ENCODE data around the gene STK32B.

Gene STK32B

GRCh38 chr4:5458676-5459075 is 407.4 kb downstream of the STK32B start:
- DNase-seq = no peak

GRCh38 chr4:5459236-5459635 is 408.0 kb downstream of the STK32B start:
- DNase-seq = no peak

- DNase-seq = no peak
Measured at GRCh38 chr4:5460106-5460801, 409.0 kb downstream of the STK32B start.

- no peak for DNase-seq
Measured at GRCh38 chr4:5461477-5461876, 410.2 kb downstream of the STK32B start.

- DNase-seq = no peak
Measured at GRCh38 chr4:5462254-5462835, 411.1 kb downstream of the STK32B start.

GRCh38 chr4:5462896-5463295 is 411.6 kb downstream of the STK32B start:
- no peak for DNase-seq

- no peak for DNase-seq
Measured at GRCh38 chr4:5463361-5463760, 412.1 kb downstream of the STK32B start.

GRCh38 chr4:5463936-5464650 is 412.8 kb downstream of the STK32B start:
- no peak for DNase-seq

GRCh38 chr4:5465529-5465928 is 414.2 kb downstream of the STK32B start:
- no peak for DNase-seq

GRCh38 chr4:5465956-5466355 is 414.7 kb downstream of the STK32B start:
- DNase-seq = no peak

GRCh38 chr4:5467111-5467510 is 415.8 kb downstream of the STK32B start:
- no peak for DNase-seq

- DNase-seq = no peak
Measured at GRCh38 chr4:5469151-5469775, 418.0 kb downstream of the STK32B start.

GRCh38 chr4:5469861-5470260 is 418.6 kb downstream of the STK32B start:
- DNase-seq = no peak

GRCh38 chr4:5470318-5471198 is 419.3 kb downstream of the STK32B start:
- no peak for DNase-seq

GRCh38 chr4:5471206-5471605 is 419.9 kb downstream of the STK32B start:
- no peak for DNase-seq

- no peak for DNase-seq
Measured at GRCh38 chr4:5471691-5472090, 420.4 kb downstream of the STK32B start.

- no peak for DNase-seq
Measured at GRCh38 chr4:5472160-5472591, 420.9 kb downstream of the STK32B start.

GRCh38 chr4:5473125-5473524 is 421.8 kb downstream of the STK32B start:
- no peak for DNase-seq

- no peak for DNase-seq
Measured at GRCh38 chr4:5474756-5475155, 423.5 kb downstream of the STK32B start.

- DNase-seq = no peak
Measured at GRCh38 chr4:5477613-5478012, 426.3 kb downstream of the STK32B start.

GRCh38 chr4:5478169-5478568 is 426.9 kb downstream of the STK32B start:
- no peak for DNase-seq

GRCh38 chr4:5478697-5479096 is 427.4 kb downstream of the STK32B start:
- no peak for DNase-seq
